ENCODE results near the gene LCN15. TPM values are rescaled to one million over a fixed set of nuclear protein-coding genes. Genes with fewer than 3 reads are reported as not detected.

The LCN15 gene
- total and polyA plus RNA-seq, 10 of the 15 experiments (the other 5 are each of a cell fraction or from before 2014, with no cell fraction given) = 0.37 to 0.50 TPM; not detected in 8

DNA sequence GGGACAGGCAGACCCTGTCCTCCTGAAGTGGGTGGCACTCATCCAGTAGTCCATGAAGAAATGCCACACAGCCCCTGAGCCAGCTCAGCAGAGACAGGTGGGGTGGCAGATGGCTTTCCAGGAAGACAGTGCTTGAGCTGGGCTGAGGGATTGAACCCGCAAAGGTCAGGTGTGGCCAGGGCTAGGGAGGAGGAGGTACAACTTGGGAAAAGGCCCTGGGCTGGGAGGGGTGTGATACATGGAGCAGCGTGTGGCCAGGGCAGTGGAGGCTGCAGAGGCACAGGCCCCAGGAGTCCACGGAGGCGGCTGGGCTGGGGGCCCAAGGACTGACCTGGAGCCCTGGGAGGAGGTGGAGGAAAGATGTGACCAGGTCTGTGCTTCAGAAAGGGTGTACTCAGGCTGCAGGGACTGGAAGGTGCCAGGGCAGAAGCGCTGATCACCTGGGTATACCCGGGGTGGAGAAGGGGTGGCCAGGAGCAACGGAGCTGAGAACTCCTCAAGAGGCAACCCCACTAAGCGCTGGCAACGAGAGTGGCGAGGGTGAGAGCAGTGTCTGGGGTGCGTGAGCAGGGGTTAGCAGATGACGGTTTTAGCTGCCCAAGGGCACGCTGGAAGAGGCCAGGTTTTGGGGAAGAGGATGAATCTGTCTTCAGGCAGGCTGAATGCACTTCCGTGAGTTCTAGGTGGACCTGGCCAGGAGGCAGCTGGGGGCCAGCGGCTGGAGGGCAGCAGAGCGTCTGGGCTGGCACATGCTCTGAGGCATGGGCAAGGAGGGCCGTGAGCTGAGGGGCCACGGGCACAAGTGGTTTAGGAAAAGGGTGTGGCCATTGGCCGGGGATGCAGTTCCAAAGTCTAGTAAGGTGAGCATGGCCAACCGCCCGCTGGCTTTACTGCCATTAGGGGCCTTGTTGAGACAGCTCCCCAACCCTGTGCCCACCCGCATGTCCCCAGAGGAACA is 39.5 kb upstream of the LCN15 start:
- Histone ChIP-seq H3K9ac (ENCODE audit: control insufficient read depth, insufficient read depth, low read length) (no peak overlapping the region), H3K4me2 (ENCODE audit: control insufficient read depth, insufficient read depth) (no peak overlapping the region), H3K27me3 (replicated peaks in 1 of 2; ENCODE audit: control insufficient read depth in 2 of 2, insufficient read depth in 2 of 2, low read length in 1 of 2) (no peaks in the 10 kb centered on the region), H4K20me1 (ENCODE audit: control insufficient read depth, insufficient read depth) (no peaks in the 10 kb centered on the region), H3K4me1 (ENCODE audit: control insufficient read depth, insufficient read depth, low read length) (peaks cover 16% of the 10 kb centered on the region), H3K79me2 (ENCODE audit: control insufficient read depth, insufficient read depth, low read length) (peaks cover 14% of the 10 kb centered on the region), H3K9me3 (replicated peaks; ENCODE audit: control insufficient read depth, insufficient read depth, low read length) (no peaks in the 10 kb centered on the region), H2AFZ (ENCODE audit: control insufficient read depth, low read depth, low read length) (no peak overlapping the region), H3K4me3 (no peak overlapping the region), H3K36me3 (ENCODE audit: control insufficient read depth in 2 of 2, insufficient read depth in 2 of 2, low read length in 1 of 2) (no peaks in the 10 kb centered on the region), H3K27ac (ENCODE audit: control insufficient read depth, insufficient read depth) (no peak overlapping the region)
- in situ Hi-C loops (cut with MboI) = no loop called here
- intact Hi-C loops (cut with micrococcal nuclease; ENCODE audit: unreplicated experiment) = loop anchor here (10.0 kb wide), 1 partner anchor 81 kb away; the partner anchor contains the start of gene TRAF2
- TF ChIP-seq WRNIP1 (IDR thresholded peaks at IDR 0.05; ENCODE audit: borderline replicate concordance, low read depth, low read length) = no peak
- TF ChIP-seq PBX3 (IDR thresholded peaks at IDR 0.05; ENCODE audit: insufficient replicate concordance, low read depth, low read length) = no peak
- no peak for TF ChIP-seq ZNF274 (IDR thresholded peaks at IDR 0.05; ENCODE audit: insufficient read depth, insufficient read length)
- no peak for TF ChIP-seq ZNF217 (IDR thresholded peaks at IDR 0.05)
- TF ChIP-seq, protein P1, sequence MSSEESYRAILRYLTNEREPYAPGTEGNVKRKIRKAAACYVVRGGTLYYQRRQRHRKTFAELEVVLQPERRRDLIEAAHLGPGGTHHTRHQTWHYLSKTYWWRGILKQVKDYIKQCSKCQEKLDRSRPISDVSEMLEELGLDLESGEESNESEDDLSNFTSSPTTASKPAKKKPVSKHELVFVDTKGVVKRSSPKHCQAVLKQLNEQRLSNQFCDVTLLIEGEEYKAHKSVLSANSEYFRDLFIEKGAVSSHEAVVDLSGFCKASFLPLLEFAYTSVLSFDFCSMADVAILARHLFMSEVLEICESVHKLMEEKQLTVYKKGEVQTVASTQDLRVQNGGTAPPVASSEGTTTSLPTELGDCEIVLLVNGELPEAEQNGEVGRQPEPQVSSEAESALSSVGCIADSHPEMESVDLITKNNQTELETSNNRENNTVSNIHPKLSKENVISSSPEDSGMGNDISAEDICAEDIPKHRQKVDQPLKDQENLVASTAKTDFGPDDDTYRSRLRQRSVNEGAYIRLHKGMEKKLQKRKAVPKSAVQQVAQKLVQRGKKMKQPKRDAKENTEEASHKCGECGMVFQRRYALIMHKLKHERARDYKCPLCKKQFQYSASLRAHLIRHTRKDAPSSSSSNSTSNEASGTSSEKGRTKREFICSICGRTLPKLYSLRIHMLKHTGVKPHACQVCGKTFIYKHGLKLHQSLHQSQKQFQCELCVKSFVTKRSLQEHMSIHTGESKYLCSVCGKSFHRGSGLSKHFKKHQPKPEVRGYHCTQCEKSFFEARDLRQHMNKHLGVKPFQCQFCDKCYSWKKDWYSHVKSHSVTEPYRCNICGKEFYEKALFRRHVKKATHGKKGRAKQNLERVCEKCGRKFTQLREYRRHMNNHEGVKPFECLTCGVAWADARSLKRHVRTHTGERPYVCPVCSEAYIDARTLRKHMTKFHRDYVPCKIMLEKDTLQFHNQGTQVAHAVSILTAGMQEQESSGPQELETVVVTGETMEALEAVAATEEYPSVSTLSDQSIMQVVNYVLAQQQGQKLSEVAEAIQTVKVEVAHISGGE (CRISPR knock-in tag; IDR thresholded peaks at IDR 0.05) = no peak
- TF ChIP-seq, protein P2, sequence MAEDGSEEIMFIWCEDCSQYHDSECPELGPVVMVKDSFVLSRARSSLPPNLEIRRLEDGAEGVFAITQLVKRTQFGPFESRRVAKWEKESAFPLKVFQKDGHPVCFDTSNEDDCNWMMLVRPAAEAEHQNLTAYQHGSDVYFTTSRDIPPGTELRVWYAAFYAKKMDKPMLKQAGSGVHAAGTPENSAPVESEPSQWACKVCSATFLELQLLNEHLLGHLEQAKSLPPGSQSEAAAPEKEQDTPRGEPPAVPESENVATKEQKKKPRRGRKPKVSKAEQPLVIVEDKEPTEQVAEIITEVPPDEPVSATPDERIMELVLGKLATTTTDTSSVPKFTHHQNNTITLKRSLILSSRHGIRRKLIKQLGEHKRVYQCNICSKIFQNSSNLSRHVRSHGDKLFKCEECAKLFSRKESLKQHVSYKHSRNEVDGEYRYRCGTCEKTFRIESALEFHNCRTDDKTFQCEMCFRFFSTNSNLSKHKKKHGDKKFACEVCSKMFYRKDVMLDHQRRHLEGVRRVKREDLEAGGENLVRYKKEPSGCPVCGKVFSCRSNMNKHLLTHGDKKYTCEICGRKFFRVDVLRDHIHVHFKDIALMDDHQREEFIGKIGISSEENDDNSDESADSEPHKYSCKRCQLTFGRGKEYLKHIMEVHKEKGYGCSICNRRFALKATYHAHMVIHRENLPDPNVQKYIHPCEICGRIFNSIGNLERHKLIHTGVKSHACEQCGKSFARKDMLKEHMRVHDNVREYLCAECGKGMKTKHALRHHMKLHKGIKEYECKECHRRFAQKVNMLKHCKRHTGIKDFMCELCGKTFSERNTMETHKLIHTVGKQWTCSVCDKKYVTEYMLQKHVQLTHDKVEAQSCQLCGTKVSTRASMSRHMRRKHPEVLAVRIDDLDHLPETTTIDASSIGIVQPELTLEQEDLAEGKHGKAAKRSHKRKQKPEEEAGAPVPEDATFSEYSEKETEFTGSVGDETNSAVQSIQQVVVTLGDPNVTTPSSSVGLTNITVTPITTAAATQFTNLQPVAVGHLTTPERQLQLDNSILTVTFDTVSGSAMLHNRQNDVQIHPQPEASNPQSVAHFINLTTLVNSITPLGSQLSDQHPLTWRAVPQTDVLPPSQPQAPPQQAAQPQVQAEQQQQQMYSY (CRISPR knock-in tag; IDR thresholded peaks at IDR 0.05) = no peak
- no peak for TF ChIP-seq ZSCAN29 (IDR thresholded peaks at IDR 0.05)
- TF ChIP-seq SIN3A (IDR thresholded peaks at IDR 0.05; ENCODE audit: low read depth, low read length) = no peak
- no peak for TF ChIP-seq ZZZ3 (IDR thresholded peaks at IDR 0.05; ENCODE audit: control insufficient read depth, insufficient read length, low read depth)
- no peak for TF ChIP-seq HDGF (IDR thresholded peaks at IDR 0.05)
- FAIRE-seq (no peak), ATAC-seq (no peak), DNase-seq (ENCODE audit: low read depth, low spot score) (no peak)
- no TSS peak for BruUV-seq (replicated peaks)
- WGBS (ENCODE audit: insufficient coverage, insufficient replicate concordance, low lambda C conversion rate, missing lambda C conversion rate) = 93% methylated on average over 22 of the region's 22 CpGs
- RAD21 ChIA-PET (ENCODE audit: unreplicated experiment) = no interaction called here
- SMC1A ChIA-PET (ENCODE audit: uncharacterized antibody, unreplicated experiment) = no interaction called here
- POLR2A ChIA-PET = interaction anchor here (1.1 kb wide), 1 partner anchor 12 kb away, joined by 4 read pairs; no protein-coding TSS in a partner anchor
- CTCF ChIA-PET = interaction anchor here (3.2 kb wide), 1 partner anchor 11 kb away, joined by 13 read pairs; no protein-coding TSS in a partner anchor
